ENCODE results near the gene LRBA.
"Not testable (repeated sequence)": the region's sequence is repeated elsewhere in the genome, so short reads cannot be mapped to it uniquely, and the experiment has no call there.

Gene LRBA

DNA sequence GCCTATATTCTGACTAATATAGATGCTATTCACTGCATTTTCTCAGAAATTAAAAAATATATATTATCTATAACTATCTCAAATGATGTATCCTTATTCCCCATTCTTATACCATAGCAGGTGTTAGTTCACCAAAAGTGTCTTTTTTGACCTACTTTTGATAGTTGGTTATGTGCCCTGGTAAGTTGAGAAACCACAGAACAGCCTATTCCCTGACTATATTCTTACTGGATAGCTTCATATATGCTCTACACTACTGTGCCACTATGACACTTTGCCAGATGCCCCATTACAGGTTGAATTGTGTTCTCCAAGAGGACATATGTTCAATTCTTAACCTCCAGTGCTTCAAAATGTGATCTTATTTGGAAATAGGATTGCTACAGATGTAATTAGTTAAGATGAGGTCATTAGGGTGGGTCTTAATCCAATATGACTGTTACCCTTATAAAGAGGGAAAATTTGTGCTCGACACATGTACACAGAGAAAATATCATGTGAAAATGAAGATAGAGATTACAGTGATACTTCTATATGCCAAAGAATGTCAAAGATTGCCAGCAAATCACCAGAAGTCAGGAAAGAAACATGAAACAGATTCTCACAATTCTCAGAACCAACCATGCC, 76.1 kb downstream of the LRBA start:
- DNase-seq: no peak

DNA sequence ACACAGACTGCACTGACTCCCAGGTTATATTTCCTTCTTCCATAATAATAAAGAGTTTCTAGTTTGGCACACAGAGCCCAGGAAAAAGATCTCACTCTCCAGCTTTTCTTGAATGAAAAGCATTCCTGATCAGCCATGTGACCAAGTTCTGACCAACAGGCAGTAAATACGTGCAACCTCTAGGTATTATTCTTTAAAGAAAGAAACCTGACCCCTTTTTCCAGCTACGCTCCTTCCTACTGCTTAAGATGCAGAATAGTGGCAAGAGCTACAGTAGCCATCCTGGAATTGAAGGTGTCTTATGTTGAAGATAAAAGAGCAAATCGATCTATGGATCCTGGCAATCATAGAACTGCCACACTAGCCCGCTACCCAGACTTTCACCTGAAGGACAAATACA, 76.7 kb downstream of the LRBA start:
- no peak for DNase-seq

DNA sequence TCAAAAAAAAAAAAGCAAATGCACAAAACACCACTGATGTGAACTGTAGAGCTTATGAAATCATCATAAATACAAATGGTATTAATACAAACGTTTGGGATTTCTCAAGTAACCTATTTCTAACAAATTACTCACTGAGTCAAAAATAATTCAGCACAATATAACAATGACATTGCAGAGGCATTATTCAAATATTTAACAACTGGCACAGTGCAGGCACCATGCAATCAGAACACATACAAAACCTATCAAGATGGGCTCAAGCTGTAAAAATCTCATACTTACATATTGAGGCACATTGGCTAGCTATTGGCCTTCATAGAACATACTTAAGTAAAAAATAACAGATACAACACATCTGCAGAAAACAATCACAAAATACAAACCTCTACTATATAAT, 81.1 kb downstream of the LRBA start:
- DNase-seq: no peak

DNA sequence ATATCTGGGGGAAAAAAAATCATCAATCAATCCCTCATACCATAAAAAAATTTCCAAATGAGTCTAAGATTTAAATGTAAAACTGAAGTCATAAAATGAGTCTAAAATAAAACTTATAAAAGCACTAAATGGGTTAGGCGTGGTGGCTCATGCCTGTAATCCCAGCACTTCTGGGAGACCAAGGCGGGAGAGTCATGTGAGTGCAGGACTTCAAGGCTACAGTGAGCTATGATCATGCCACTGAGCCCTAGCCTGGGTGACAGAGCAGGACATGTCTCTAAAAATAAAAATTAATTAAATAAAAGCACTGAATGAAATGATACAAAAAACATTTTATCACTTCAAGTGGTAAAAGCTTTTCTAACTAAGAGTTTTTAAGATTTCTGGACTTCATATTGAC, 83.3 kb downstream of the LRBA start:
- no peak for DNase-seq

DNA sequence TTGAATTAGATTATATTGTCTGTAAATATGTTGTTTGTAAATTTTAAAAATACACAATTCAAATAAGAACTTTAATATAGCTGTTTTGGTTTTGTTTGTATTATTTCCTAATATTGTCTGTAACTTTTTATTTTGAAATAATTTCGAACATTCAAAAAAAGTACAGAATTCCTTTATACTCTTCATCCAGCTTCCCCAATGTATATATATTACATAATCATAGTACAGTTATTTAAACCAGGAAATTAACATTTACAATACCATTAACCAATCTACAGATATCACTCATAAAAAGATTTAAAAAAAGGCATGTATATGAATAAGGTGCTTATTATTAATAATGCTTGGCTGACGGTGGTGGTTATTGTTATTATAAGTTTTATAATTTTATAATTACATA, 84.1 kb downstream of the LRBA start:
- no peak for DNase-seq

DNA sequence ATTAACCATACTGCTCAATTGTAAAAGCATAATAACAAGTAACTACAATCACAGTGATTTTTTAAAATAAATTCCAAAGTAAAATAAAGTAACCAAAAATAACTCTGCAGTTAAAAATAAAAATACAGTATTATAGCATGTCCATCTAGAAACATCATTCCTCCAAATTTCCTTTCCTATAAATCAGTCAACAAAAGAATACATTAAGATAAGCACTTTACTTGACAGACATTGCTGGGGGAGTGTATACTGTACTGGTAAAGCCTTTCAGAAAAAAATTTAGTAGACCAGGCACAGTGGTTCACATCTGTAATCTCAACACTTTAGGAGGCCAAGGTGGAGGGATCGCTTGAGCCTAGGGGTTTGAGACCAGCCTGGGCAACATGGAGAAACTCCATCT, 91.1 kb downstream of the LRBA start:
- no peak for DNase-seq

- DNase-seq: not testable (repeated sequence)
Measured at GRCh38 chr4:150921486-150921885, 93.6 kb downstream of the LRBA start.

DNA sequence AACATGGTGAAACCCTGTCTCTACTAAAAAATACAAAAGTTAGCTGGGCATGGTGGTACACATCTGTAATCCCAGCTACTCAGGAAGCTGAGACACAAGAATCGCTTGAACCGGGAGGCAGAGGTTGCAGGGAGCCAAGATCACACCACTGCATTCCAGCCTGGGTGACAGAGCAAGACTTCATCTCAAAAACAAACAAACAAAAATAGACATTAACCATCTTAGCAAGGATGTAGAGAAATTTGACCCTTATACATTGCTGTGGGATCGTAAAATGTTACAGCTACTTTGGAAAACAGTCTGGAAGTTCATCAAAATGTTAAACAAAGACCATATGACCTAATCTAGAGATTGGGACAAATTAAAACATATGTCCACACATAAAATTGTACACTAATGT, 96.5 kb downstream of the LRBA start:
- not testable (repeated sequence) for DNase-seq

DNA sequence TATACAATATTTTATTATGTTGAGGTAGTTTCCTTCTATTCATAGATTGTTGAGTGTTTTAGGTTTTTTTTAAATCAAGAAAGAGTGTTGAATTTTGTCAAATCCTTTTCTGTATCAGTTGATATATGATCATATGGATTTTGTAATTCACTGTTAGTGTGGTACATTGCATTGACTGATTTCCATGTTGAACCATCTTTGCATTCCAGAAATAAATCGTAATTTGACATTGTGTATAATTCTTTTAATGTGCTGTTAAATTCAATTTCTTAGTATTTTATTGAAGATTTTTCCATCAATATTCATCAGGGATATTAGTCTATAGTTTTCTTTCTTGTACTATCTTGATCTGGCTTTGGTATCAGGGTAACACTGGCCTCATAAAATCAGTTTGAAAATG, 103.8 kb downstream of the LRBA start:
- DNase-seq: no peak

DNA sequence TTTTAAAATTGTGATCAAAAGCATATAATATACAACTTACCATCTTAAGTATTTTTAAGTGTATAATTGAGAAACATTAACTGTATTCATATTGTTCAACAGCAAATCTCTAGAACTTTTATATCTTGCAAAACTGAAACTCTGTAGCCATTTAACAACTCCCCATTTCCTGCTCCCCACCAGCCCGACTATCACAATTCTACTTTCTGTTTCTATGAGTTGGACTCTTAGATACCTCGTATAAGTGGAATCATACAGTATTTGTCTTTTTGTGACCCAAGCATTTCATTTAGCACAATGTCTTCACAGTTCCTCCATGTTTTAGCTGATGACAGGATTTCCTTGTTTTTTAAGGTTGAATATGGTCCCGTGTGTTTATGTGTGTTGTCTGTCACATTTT, 106.0 kb downstream of the LRBA start:
- DNase-seq: no peak

DNA sequence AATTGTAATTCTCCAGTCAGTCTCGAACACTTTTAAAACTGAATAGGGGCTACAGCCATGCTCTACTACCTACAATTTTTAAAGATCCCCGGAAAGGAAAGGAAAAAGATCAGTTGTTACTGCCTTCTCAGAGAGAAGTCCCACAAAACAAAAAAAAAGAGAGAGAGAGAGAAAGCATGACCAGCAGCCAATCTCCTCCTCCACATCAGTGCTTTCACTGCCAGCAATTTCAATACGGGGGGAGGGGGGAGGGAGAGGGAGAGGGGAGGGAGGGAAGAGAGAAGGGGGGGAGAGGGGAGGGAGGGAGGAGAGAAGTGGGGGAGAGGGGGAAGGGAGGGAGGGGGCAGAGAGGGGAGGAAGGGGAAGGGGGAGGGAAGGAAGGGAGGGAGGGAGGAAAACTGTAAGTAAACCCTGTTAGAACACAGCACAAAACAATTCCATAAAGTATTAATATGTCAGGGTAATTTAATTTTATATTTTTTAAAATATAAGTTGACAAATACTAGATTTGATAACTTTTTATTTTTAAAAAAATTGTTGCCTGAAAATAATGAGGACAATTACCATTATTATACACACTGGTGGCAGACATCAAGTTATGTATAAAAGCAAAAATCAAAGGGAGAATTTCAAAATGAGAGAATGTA, 108.0 kb downstream of the LRBA start:
- no peak for DNase-seq

DNA sequence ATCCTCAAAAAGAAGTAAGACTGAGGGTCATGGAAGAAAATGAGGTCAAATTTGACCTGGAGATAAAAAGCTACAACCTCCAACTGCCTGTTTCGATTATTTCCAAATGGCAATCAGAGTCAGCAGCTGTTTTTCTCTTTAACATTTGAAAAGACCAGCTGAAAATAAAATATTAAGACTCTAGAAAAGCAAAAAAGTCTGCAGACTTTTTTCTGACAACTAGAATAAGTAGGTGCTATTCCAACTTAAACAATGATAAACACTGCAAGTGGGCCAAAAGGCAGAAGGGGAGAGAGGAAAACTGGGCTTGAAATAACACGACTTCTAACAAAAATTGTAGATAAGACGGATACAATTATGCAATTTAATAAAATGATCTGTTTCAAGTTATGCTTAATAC, 110.4 kb downstream of the LRBA start:
- DNase-seq: no peak

GRCh38 chr4:150903603-150904002, 111.5 kb downstream of the LRBA start:
- DNase-seq: no peak

- DNase-seq: no peak
Measured at GRCh38 chr4:150896497-150896896, 118.6 kb downstream of the LRBA start.

DNA sequence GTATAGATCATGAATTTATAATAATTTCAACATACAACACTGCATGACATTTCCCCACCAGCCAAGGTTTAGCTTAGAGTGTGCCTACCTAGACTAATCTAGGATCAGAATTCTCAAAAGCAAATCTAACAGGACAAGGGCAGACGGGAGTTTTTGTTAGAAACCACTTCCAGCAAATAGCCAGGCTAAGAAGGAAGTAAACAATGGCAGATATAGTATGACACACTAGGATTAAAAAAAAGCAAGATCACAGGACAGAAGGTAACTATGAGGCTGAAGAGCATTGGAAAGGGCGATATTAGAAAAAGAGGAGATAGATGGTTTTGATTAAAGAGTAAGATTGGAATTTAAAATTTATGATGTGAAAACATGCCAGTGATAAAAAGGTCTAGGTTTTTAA, 124.8 kb downstream of the LRBA start:
- no peak for DNase-seq

- no peak for DNase-seq
Measured at GRCh38 chr4:150889306-150889705, 125.8 kb downstream of the LRBA start.

DNA sequence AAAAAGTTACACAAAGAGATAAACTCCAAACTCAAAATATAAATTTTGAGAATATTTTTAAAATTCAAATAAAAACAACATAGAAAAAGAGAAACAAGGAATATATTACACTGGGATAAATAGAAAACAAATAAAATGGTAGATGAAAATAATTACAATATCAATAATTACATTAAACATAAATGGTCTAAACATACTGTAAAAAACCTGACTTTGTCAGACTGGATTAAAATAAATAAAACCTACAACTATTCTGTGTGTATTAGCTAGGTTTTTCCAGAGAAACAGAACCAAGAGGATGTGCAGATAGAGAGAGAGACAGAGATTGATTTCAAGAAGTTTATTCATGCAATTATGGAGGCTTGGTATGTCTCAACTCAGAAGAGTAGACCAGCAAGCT, 126.5 kb downstream of the LRBA start:
- DNase-seq: no peak

DNA sequence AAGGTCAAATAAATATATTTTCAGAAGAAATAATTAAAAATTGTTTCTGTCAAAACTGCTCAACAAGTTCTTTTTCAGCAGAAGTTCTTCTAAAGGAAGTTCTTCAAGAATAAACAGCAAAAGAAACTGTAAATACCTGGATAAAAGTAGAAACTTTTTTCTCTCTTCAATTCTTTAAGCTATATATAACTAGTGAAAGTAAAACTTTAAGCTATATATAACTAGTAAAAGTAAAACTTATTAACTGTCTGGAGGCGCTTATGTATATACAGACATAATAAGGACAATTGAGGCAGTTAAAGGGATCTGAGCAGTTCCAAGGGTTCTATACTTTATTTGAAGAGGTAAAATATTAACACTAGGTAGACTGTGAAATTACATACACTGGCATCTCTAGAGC, 126.9 kb downstream of the LRBA start:
- DNase-seq: no peak

DNA sequence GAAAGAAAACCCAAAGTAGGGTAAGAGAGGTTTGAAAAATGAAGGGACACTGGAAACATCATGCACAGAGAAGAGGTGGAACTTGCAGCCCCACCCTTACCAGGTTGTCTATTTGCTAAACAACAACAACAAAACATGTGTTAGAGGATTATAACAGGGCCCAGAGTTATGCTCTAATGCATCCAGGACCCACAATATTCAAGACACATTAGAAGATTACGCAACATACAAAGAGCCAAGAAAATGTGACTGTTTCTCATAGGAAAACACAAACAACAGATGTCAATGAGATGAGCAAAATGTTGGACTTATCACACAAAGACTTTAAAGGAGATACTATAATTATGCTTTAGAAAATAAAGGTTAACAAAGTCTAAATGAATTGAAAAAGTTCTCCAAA, 128.5 kb downstream of the LRBA start:
- DNase-seq: no peak

DNA sequence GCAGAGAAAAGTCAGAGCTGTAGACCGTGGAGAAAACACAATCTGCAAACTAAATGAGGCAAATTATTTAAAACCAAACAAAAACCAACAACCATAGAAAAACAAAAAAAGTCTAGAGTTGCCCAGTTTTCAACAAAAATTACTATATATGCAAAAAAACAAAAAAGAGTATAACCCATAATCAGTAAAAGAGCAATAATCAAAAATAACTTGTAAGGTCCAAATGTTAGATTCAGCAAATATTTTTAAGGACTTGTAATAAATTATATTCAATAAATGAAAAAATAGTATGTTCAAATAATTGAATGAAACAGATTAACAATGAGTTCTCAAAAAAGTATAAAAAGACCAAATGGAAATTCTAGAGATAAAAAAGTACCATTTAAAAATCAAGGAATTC, 130.5 kb downstream of the LRBA start:
- DNase-seq: no peak

DNA sequence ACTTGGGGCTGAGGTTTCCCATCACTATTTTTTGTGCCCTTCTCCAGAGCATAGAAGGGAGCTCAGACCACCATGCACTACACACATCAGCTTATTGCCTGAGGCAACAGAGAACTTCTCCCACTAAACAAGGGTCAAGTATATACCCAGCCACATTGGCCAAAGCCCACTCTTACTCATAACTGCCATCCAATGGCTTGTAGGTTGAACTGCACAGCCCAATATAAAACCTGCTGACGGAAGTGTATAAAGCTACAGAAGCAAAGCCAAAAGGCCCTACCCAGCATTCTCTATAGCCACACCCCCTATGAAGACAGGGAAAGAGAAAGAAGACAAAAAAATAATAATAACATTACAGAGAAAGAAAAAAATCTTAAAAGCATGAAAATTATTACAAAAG, 139.7 kb downstream of the LRBA start:
- no peak for DNase-seq

DNA sequence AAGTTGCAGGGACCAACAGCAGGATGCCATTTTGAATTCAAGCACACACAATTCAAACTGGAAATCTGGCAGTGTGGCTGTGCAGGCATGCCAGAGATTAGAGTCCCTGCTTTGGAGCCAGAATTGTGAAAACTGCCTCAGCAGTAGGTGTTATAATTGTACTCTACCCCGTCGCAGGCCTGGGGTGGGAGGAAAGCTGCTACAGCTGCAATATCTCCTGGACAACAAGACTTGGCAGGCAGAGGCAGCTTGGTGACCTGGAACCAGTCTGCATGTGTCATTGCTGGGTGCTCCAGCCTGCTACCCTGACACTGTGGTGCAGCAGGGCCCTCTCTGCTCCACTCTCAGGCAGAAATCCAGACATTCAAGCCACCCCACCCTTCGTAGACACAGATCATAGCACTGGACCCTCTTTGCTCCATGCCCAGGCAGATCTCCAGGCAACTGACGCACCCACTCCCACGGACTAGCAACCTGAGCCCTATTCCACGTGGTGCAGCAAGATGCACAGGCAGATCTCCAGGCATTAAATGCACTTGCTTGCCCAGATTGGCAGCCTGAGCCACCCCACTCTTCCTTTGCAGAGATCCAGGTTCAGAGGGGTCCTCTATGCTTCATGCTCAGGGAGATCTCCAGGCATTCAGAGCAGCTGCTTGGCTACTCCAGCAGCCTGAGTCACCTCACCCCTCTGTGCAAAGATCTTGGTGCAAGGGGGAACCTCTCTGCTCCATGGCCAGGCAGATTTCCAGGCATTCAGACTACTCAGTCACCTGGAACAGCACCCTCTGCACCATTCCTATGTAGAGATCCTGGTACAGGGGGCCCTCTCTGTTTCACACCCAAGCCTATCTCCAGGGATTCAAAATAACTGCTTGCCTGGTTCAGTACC, 140.5 kb downstream of the LRBA start:
- DNase-seq: no peak

- DNase-seq: peak; percentile 63
Measured at GRCh38 chr4:150867148-150867547, 147.9 kb downstream of the LRBA start.

DNA sequence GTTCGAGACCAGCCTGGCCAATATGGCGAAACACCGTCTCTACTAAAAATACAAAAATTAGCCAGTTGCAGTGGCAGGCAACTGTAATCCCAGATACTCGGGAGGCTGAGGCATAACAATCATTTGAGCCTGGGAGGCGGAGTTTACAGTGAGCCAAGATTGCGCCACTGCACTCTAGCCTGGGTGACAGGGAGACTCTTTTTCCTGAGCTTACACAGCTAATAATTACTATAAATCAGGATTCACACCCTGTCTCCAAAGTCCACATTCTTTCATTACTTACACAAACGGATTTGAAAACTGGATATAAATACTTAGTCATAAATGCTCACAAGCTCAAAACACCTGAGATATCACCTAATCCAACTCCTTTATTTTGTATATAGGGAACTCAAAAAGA, 151.6 kb downstream of the LRBA start:
- no peak for DNase-seq
